ENCODE results near the gene SIGLEC11.

Gene SIGLEC11

GRCh38 chr19:49939721-49940481 is 21.1 kb downstream of the SIGLEC11 start:
- 0 out of 2 replicates have a peak, but pooled peaks have one; percentile 18 for TF ChIP-seq CTCF (IDR thresholded peaks at IDR 0.05)

- no peak for TF ChIP-seq CTCF (IDR thresholded peaks at IDR 0.05)
These were observed 22.3 kb downstream of the SIGLEC11 start for GRCh38 chr19:49938662-49939061.

- peak; percentile 92 for TF ChIP-seq CTCF (IDR thresholded peaks at IDR 0.05)
These were observed 23.1 kb downstream of the SIGLEC11 start for GRCh38 chr19:49937750-49938381.

- TF ChIP-seq CTCF (IDR thresholded peaks at IDR 0.05), result no peak
These were observed 24.4 kb downstream of the SIGLEC11 start for GRCh38 chr19:49936549-49936948.

GRCh38 chr19:49933643-49934042 is 27.3 kb downstream of the SIGLEC11 start:
- no peak for TF ChIP-seq CTCF (IDR thresholded peaks at IDR 0.05)

- no peak for TF ChIP-seq CTCF (IDR thresholded peaks at IDR 0.05)
These were observed 28.2 kb downstream of the SIGLEC11 start for GRCh38 chr19:49932731-49933131.

GRCh38 chr19:49932041-49932451 is 28.9 kb downstream of the SIGLEC11 start:
- no peak for TF ChIP-seq CTCF (IDR thresholded peaks at IDR 0.05)
